Right atrium auricular region (tissue), 2 donors: Measurements from ENCODE around the gene NELFB. TPM values are rescaled to one million over a fixed set of nuclear protein-coding genes. Genes with fewer than 3 reads are reported as not detected.

ENCODE experiments used
- DNase-seq: peaks from one replicate; pipeline ENCODE4 v3.0.0-alpha.2; 2019; ENCODE audit warnings: low spot score
- H3K27ac ChIP-seq, 2 donors: fragments of 200-600 bp; sonication (generic); 1 replicate in 1 of 2; 2 replicates in 1 of 2; pipeline ENCODE4 v1.5.1; 2016 to 2019
- H3K27me3 ChIP-seq, 2 donors: fragments of 200-600 bp; sonication (generic); one replicate each; pipeline versions ENCODE4 v1.5.1 to v1.6.0; 2017 to 2019
- H3K36me3 ChIP-seq: fragments of 200-600 bp; sonication (generic); one replicate; pipeline ENCODE4 v1.5.1; 2016
- H3K4me1 ChIP-seq, 2 donors: fragments of 200-600 bp; sonication (generic); one replicate each; pipeline versions ENCODE4 v1.5.1 to v1.6.0; 2017 to 2019
- H3K4me3 ChIP-seq, 2 donors: fragments of 200-600 bp; sonication (generic); 1 replicate in 1 of 2; 2 replicates in 1 of 2; pipeline ENCODE4 v1.5.1; 2017 to 2019; ENCODE audit warnings: mild to moderate bottlenecking in 1 of 2, moderate library complexity in 1 of 2
- H3K9me3 ChIP-seq, 2 donors: fragments of 200-600 bp; sonication (generic); one replicate each; pipeline ENCODE4 v1.5.1; 2019
- total RNA-seq, 2 donors: library from RNA; depleted of rRNA; stranded (reverse); fragments of >200 nt; gene quantifications; one replicate each; pipeline ENCODE4 v1.1.0, GENCODE V29; 2016
- TF ChIP-seq, protein P1 (sequence below), 2 donors: fragments of 200-600 bp; sonication (generic); IDR thresholded peaks; one replicate each; pipeline ENCODE4 v1.5.1; 2019; ENCODE audit warnings: antibody characterized with exemption in 2 of 2

NELFB gene
- total RNA-seq, 2 donors from 2014 or later, result 30.0 to 38.0 TPM

DNA sequence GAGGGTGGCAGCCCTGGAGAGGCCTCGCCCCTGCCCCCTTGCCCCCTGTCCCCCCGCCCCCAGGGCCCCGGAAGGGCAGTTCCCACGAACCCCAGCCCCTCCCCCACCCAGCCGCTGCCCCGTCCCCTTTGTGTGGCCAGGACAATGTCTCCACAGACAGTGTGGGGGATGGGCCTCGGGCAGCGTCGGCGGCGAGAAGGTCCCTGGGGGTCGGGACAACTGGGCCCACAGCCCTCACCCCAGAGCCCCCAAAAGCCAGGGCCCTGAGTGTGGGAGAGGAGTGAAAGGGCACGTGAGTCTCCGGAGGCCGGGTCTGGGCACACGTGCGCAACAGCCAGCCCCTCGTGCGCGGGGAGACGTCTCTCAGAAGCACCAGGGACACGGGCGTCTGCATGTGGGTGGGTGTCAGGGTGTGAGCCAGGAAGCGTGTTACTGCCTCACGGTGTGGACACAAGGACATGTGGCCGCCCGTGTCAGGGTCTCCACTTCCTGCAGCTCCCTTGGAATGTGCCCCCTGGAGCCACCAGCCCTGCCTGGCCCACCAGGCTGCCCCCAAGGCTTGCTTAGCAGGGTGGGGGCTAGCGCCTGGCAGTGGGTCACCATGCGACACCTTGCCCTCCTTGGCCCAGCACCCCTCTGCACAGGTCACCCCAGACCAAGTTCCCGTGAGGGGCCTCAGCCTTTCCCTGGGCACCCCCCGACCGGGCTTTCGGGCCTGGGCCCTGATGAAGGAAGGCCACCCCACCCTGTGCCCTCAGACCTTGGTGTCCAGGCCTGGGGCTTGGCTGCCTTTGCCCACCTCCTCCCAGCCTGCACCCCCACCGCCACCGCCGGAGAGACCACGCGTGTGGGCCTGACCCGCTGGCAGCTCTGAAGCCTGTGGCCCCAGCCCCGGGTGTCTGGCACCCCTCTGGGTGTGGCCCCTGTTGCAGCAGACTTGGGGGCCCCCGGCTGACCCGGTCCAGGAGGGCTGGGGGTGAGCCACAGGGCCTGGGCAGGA lies 59.7 kb downstream of the NELFB start:
- Histone ChIP-seq H3K4me3 (no peak overlapping the region), H3K4me1 (peaks cover 0 to 51% of the 10 kb centered on the region in 2 donors), H3K9me3 (no peaks in the 10 kb centered on the region), H3K27ac (peak overlapping the region; percentile 24 to 66), H3K36me3 (no peaks in the 10 kb centered on the region), H3K27me3 (no peaks in the 10 kb centered on the region)
- TF ChIP-seq, protein P1, sequence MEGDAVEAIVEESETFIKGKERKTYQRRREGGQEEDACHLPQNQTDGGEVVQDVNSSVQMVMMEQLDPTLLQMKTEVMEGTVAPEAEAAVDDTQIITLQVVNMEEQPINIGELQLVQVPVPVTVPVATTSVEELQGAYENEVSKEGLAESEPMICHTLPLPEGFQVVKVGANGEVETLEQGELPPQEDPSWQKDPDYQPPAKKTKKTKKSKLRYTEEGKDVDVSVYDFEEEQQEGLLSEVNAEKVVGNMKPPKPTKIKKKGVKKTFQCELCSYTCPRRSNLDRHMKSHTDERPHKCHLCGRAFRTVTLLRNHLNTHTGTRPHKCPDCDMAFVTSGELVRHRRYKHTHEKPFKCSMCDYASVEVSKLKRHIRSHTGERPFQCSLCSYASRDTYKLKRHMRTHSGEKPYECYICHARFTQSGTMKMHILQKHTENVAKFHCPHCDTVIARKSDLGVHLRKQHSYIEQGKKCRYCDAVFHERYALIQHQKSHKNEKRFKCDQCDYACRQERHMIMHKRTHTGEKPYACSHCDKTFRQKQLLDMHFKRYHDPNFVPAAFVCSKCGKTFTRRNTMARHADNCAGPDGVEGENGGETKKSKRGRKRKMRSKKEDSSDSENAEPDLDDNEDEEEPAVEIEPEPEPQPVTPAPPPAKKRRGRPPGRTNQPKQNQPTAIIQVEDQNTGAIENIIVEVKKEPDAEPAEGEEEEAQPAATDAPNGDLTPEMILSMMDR (IDR thresholded peaks at IDR 0.05), result no peak
- no peak for DNase-seq

DNA sequence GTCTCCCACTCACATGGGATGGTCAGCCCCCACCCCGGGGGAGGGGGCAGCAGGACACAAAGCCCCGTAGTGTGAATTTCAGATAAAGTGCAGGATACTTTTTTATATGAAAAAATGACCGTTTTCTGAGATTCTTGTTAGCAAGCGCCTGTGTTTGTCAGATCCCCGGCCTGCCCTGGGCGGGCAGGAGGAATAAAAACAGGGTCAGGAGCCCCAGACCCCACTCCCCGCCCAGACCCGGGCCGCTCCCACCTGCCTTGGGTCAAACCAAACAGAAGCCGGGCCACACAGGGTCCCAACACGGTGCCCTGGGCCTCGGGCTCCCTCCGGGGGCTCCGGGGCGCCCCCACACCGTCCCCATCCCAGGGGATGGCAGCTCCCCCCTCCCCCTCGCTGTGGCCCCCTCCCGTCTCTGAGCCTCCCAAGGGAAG lies 60.5 kb downstream of the NELFB start:
- H3K4me1 ChIP-seq, result peaks cover 0 to 59% of the 10 kb centered on the region in 2 donors
- peak overlapping the region; percentile 24 to 66 for H3K27ac ChIP-seq
- no peaks in the 10 kb centered on the region for H3K27me3 ChIP-seq
- TF ChIP-seq, protein P1 (IDR thresholded peaks at IDR 0.05), result no peak
- no peak for DNase-seq
- no peaks in the 10 kb centered on the region for H3K9me3 ChIP-seq
- no peaks in the 10 kb centered on the region for H3K36me3 ChIP-seq
- H3K4me3 ChIP-seq, result peak overlapping the region in 1 of 2 donors; percentile 40

DNA sequence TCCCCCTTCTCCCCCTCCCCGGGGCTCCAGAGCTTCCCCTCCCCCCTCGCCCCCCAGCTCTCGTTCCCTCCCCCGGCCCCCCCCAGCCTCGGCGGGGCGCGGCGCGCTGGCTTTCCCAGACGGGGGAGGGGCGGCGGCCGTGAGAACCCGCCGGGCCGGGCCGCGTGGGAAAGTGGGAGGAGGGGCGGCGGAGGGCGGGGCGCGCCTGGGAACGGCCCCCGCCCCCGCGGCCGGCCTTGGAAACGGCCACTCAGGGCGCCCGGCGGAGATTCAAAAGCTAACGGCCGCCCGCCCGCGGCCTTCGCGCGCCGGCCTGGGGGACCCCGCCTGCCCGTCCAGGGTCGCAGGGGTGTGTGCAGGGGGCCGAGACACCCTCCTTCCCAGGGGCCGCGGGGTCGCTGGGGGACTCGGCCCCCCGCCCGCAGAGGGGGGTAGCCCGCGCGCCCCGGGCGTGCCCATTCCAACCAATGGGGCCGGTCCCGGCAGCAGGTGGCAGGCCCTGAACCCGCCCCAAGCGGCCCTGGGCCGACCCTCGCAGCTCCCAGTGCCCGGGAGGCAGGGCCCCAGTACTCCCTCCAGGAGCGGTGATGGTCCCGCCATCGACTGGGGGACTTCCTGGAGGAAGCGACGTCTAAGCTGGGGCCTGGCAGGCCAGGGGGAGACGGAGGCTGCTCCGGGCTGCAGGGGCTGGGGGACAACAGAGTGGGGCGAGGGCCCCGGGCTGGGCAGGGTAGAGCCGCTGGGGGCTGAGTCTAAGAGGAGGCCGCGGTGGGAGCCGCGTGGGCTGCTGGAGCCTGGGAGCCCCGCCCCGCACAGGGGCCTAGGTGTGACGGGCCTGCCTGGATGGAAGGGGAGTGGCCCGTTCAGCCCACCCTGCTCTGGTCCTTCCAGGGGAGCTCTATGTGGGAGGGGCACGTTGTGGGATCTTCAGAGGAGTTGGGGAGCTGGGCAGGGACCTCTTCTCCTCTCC lies 61.2 kb downstream of the NELFB start:
- H3K27me3 ChIP-seq, result no peaks in the 10 kb centered on the region
- no peaks in the 10 kb centered on the region for H3K36me3 ChIP-seq
- no peaks in the 10 kb centered on the region for H3K9me3 ChIP-seq
- H3K4me1 ChIP-seq, result peaks cover 0 to 65% of the 10 kb centered on the region in 2 donors
- H3K27ac ChIP-seq, result peak overlapping the region; percentile 24 to 66
- TF ChIP-seq, protein P1 (IDR thresholded peaks at IDR 0.05), result no peak
- peak overlapping the region in 1 of 2 donors; percentile 40 for H3K4me3 ChIP-seq
- no peak for DNase-seq

DNA sequence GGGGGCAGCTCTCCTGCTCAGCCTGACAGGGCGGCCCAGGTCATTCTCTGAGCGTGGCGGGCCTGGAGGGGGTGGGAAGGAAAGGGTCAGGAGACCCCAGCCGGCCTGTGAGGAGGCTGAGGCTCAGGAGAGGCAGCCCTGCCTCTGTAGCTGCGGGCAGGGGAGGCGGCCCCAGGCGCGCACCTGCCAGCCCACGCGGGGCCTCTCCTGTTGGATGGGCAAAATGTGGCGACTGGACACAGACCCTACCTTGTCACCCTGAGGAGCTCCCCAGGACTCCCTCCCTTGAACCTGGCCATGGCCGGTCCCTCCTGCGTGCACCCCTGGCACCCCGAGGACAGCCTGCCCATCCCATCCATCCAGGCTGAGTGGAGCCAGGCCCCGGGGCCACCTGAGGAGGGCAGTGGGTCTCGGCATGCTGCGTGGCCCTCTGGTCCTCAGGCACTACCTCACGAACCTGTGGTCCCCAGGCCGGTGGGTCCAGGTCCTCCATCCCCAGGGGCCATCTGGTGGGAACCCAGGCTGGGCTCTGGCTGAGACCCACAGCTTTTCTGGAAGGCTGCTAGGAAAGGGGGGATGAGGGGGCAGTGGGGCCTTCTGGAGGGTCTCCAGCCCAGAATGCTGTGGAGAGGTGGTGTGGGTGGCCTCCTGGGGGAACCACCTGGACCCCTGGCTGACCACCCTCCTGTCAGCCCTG lies 62.0 kb downstream of the NELFB start:
- H3K9me3 ChIP-seq, result no peaks in the 10 kb centered on the region
- TF ChIP-seq, protein P1 (IDR thresholded peaks at IDR 0.05), result no peak
- H3K4me1 ChIP-seq, result peaks cover 0 to 65% of the 10 kb centered on the region in 2 donors
- DNase-seq, result no peak
- H3K4me3 ChIP-seq, result no peak overlapping the region
- H3K27ac ChIP-seq, result peak overlapping the region in 1 of 2 donors; percentile 66
- H3K36me3 ChIP-seq, result no peaks in the 10 kb centered on the region
- H3K27me3 ChIP-seq, result no peaks in the 10 kb centered on the region
